H1 (cell line): ENCODE measurements around the gene MUC5AC. TPM values are rescaled to one million over a fixed set of nuclear protein-coding genes. Genes with fewer than 3 reads are reported as not detected.

Experiments
- CTCF ChIA-PET: fragments of 300-600 bp; sonication (Branson Sonifier 250); formaldehyde crosslinking; loops from one replicate; lab custom pipeline; 2021; ENCODE audit not compliant: partially characterized antibody; lab: Charles Lee
- POLR2A ChIA-PET: fragments of 300-600 bp; sonication (Branson Sonifier 250); formaldehyde crosslinking; loops from one replicate; lab custom pipeline; 2021; ENCODE audit warnings: inconsistent platforms; ENCODE audit not compliant: partially characterized antibody; lab: Charles Lee
- DNase-seq, 2 experiments: peaks; one replicate each; pipeline versions ENCODE4 v3.0.0 to v3.0.0-alpha.2; 2010 to 2022; ENCODE audit warnings: low spot score in 2 of 2, low read depth in 1 of 2, mixed read lengths in 1 of 2
- FAIRE-seq: peaks from 2 replicates; lab custom pipeline; 2011; peaks lifted over from hg19 to GRCh38; lab: Jason Lieb, UNC
- H2AFZ ChIP-seq: 2 replicates; pipeline ENCODE4 v1.8.1; 2012; ENCODE audit warnings: low read length, inconsistent platforms
- H2AK5ac ChIP-seq: 2 replicates; pipeline ENCODE4 v1.6.1; 2013; ENCODE audit warnings: low read depth, low read length
- H2BK120ac ChIP-seq: replicated peaks from 2 replicates; pipeline ENCODE3; 2013; ENCODE audit warnings: low read depth, low read length, inconsistent platforms
- H2BK12ac ChIP-seq: 2 replicates; pipeline ENCODE4 v1.6.1; 2013; ENCODE audit warnings: low read depth, low read length
- H2BK15ac ChIP-seq: 2 replicates; pipeline ENCODE4 v1.6.1; 2013; ENCODE audit warnings: low read length
- H2BK20ac ChIP-seq: 2 replicates; pipeline ENCODE4 v1.6.1; 2013; ENCODE audit warnings: low read length
- H2BK5ac ChIP-seq: 2 replicates; pipeline ENCODE4 v1.6.1; 2013; ENCODE audit warnings: low read depth, low read length
- H3K14ac ChIP-seq: 2 replicates; pipeline ENCODE4 v1.6.1; 2013; ENCODE audit warnings: inconsistent platforms; ENCODE audit not compliant: insufficient read length
- H3K18ac ChIP-seq: 2 replicates; pipeline ENCODE4 v1.6.1; 2013; ENCODE audit warnings: low read length; ENCODE audit errors: extremely low read depth
- H3K23ac ChIP-seq: 2 replicates; pipeline ENCODE4 v1.6.1; 2013; ENCODE audit warnings: inconsistent platforms; ENCODE audit not compliant: insufficient read length
- H3K23me2 ChIP-seq: 2 replicates; pipeline ENCODE4 v1.6.1; 2013; ENCODE audit warnings: low read depth, low read length
- H3K27ac ChIP-seq: 2 replicates; pipeline ENCODE4 v1.6.1; 2011; ENCODE audit warnings: low read depth, low read length, inconsistent platforms
- H3K27me3 ChIP-seq, 4 experiments: replicated peaks in 1 of 4; 1 replicate in 1 of 4; 2 replicates in 3 of 4; pipeline versions ENCODE4 v1.6.1 to v1.8.1; 2011 to 2013; ENCODE audit warnings: low read length in 3 of 4, mild to moderate bottlenecking in 3 of 4, inconsistent platforms in 2 of 4, mixed read lengths in 2 of 4, moderate library complexity in 1 of 4; ENCODE audit not compliant: control insufficient read depth in 3 of 4, insufficient read depth in 3 of 4; ENCODE audit errors: extremely low read depth in 1 of 4
- H3K36me3 ChIP-seq, 4 experiments: 2 replicates each; pipeline versions ENCODE4 v1.6.1 to v1.8.1; 2011 to 2013; ENCODE audit warnings: mild to moderate bottlenecking in 4 of 4, low read length in 3 of 4, moderate library complexity in 2 of 4, control low read depth in 1 of 4, inconsistent platforms in 1 of 4; ENCODE audit not compliant: insufficient read depth in 4 of 4, control insufficient read depth in 2 of 4
- H3K4ac ChIP-seq: replicated peaks from 2 replicates; pipeline ENCODE3; 2013; ENCODE audit warnings: low read length, low read depth, mixed read lengths, inconsistent platforms; ENCODE audit not compliant: insufficient read length
- H3K4me1 ChIP-seq, 4 experiments: replicated peaks in 1 of 4; 1 replicate in 1 of 4; 2 replicates in 3 of 4; pipeline versions ENCODE4 v1.6.1 to v1.8.1; 2011 to 2013; ENCODE audit warnings: low read length in 3 of 4, inconsistent platforms in 2 of 4, mixed read lengths in 1 of 4; ENCODE audit not compliant: insufficient read depth in 4 of 4, control insufficient read depth in 3 of 4
- H3K4me2 ChIP-seq, 2 experiments: 2 replicates each; pipeline versions ENCODE4 v1.6.1 to v1.8.1; 2011 to 2013; ENCODE audit warnings: low read depth in 2 of 2, low read length in 2 of 2, control low read depth in 1 of 2, inconsistent platforms in 1 of 2, mild to moderate bottlenecking in 1 of 2; ENCODE audit not compliant: insufficient read depth in 1 of 2
- H3K4me3 ChIP-seq, 4 experiments: fragments of 200-600, 300-600 bp in 1 of 4; sonication (generic), shearing (Covaris generic), sonication (Bioruptor Twin) in 1 of 4; 2 replicates each; pipeline versions ENCODE4 v1.5.1 to v1.8.1; 2011 to 2016; ENCODE audit warnings: low read length in 4 of 4, low read depth in 3 of 4, control low read depth in 2 of 4, inconsistent platforms in 2 of 4, mild to moderate bottlenecking in 2 of 4, mixed read lengths in 1 of 4, moderate library complexity in 1 of 4; ENCODE audit not compliant: insufficient read depth in 2 of 4; ENCODE audit errors: extremely low read depth in 1 of 4
- H3K56ac ChIP-seq: replicated peaks from 2 replicates; pipeline ENCODE3; 2013; ENCODE audit warnings: low read depth, mild to moderate bottlenecking, mixed read lengths, low read length, inconsistent platforms; ENCODE audit not compliant: insufficient read length
- H3K79me1 ChIP-seq: 2 replicates; pipeline ENCODE4 v1.6.1; 2013; ENCODE audit warnings: low read depth, low read length, control low read depth
- H3K79me2 ChIP-seq, 2 experiments: 2 replicates each; pipeline versions ENCODE4 v1.6.1 to v1.8.1; 2012 to 2013; ENCODE audit warnings: low read length in 2 of 2, mild to moderate bottlenecking in 2 of 2, inconsistent platforms in 1 of 2; ENCODE audit not compliant: insufficient read depth in 2 of 2, control insufficient read depth in 1 of 2
- H3K9ac ChIP-seq, 4 experiments: replicated peaks in 1 of 4; 1 replicate in 1 of 4; 2 replicates in 3 of 4; pipeline versions ENCODE4 v1.6.1 to v1.8.1; 2011 to 2013; ENCODE audit warnings: low read depth in 3 of 4, low read length in 3 of 4, control low read depth in 2 of 4, mild to moderate bottlenecking in 2 of 4, moderate library complexity in 2 of 4, inconsistent platforms in 1 of 4; ENCODE audit errors: extremely low read depth in 1 of 4
- H3K9me3 ChIP-seq, 2 experiments: 2 replicates each; pipeline versions ENCODE4 v1.6.1 to v1.8.1; 2012 to 2013; ENCODE audit warnings: mild to moderate bottlenecking in 2 of 2, moderate library complexity in 2 of 2, control low read depth in 1 of 2, inconsistent platforms in 1 of 2, low read depth in 1 of 2, low read length in 1 of 2, mixed read lengths in 1 of 2; ENCODE audit not compliant: insufficient read depth in 2 of 2
- H4K20me1 ChIP-seq, 2 experiments: replicated peaks in 1 of 2; 2 replicates each; pipeline versions ENCODE3 to v1.8.1; 2011 to 2013; ENCODE audit warnings: inconsistent platforms in 2 of 2, low read length in 2 of 2, mild to moderate bottlenecking in 1 of 2; ENCODE audit not compliant: insufficient read depth in 2 of 2, control insufficient read depth in 1 of 2
- H4K5ac ChIP-seq: 2 replicates; pipeline ENCODE4 v1.6.1; 2013; ENCODE audit warnings: low read length, low read depth, mixed read lengths, inconsistent platforms; ENCODE audit not compliant: insufficient read length
- H4K8ac ChIP-seq: 2 replicates; pipeline ENCODE4 v1.8.0; 2013; ENCODE audit warnings: mild to moderate bottlenecking, moderate library complexity, low read length, inconsistent platforms; ENCODE audit not compliant: insufficient read depth; ENCODE audit errors: extremely low read depth
- H4K91ac ChIP-seq: replicated peaks from 2 replicates; pipeline ENCODE3; 2013; ENCODE audit warnings: low read length, mixed read lengths, inconsistent platforms; ENCODE audit not compliant: insufficient read length
- BACH1 ChIP-seq: IDR thresholded peaks from 2 replicates; pipeline ENCODE4 v1.6.1; 2012; ENCODE audit warnings: low read length, improper control_type of control experiment
- BCL11A ChIP-seq, 2 experiments: IDR thresholded peaks; one replicate each; pipeline ENCODE4 v1.6.1; 2011; ENCODE audit warnings: low read depth in 2 of 2, low read length in 2 of 2, mild to moderate bottlenecking in 2 of 2
- CBX8 ChIP-seq: fragments of 300-800, 300-1000 bp; sonication (generic); IDR thresholded peaks from 2 replicates; pipeline ENCODE4 v1.7.1; 2016; ENCODE audit warnings: low read depth, low read length, borderline replicate concordance
- CHD1 ChIP-seq: IDR thresholded peaks from 2 replicates; pipeline ENCODE4 v1.6.1; 2012; ENCODE audit warnings: low read depth, low read length, improper control_type of control experiment
- FOSL1 ChIP-seq: IDR thresholded peaks from 2 replicates; pipeline ENCODE4 v1.6.1; 2011; ENCODE audit warnings: mild to moderate bottlenecking, low read depth, low read length, moderate library complexity; ENCODE audit not compliant: insufficient read depth
- NANOG ChIP-seq: IDR thresholded peaks from 2 replicates; pipeline ENCODE4 v1.6.1; 2011; ENCODE audit warnings: low read length, low read depth, mild to moderate bottlenecking, inconsistent platforms; ENCODE audit not compliant: insufficient read depth, poor library complexity, severe bottlenecking
- POU5F1 ChIP-seq: IDR thresholded peaks from 2 replicates; pipeline ENCODE4 v1.6.1; 2011; ENCODE audit warnings: low read depth, mild to moderate bottlenecking, low read length, moderate library complexity
- RNF2 ChIP-seq: fragments of 200-900, 300-1000 bp; sonication (generic); IDR thresholded peaks from 2 replicates; pipeline ENCODE4 v1.7.1; 2016; ENCODE audit warnings: borderline replicate concordance, low read depth, mild to moderate bottlenecking, antibody characterized with exemption, low read length; ENCODE audit not compliant: poor library complexity, severe bottlenecking; ENCODE audit errors: missing control alignments
- SIX5 ChIP-seq: IDR thresholded peaks from 2 replicates; pipeline ENCODE4 v1.6.1; 2011; ENCODE audit warnings: mild to moderate bottlenecking, low read depth, low read length
- USF2 ChIP-seq: IDR thresholded peaks from 2 replicates; pipeline ENCODE4 v1.6.1; 2011; ENCODE audit warnings: low read length, improper control_type of control experiment
- YY1 ChIP-seq: IDR thresholded peaks from 2 replicates; pipeline ENCODE4 v1.6.1; 2011; ENCODE audit warnings: low read depth, mild to moderate bottlenecking, low read length
- WGBS, 2 experiments: shearing (Covaris generic) in 1 of 2; methylation state at CpG; one replicate each; pipeline versions ENCODE4 v1.1.6 to v1.1.7; 2013 to 2015; ENCODE audit warnings: low lambda C conversion rate in 2 of 2, mixed read lengths in 2 of 2, inconsistent platforms in 1 of 2, low coverage in 1 of 2, missing lambda C conversion rate in 1 of 2; ENCODE audit not compliant: insufficient replicate concordance in 2 of 2, insufficient coverage in 1 of 2, insufficient read length in 1 of 2; ENCODE audit errors: extremely low coverage in 1 of 2, missing lambda C conversion rate in 1 of 2; 5-methylcytosine and 5-hydroxymethylcytosine counted together
- polyA plus RNA-seq, 7 experiments: library from polyadenylated mRNA; depleted of rRNA in 3 of 7; stranded (reverse) in 5 of 7; unstranded in 2 of 7; fragments of >200 nt in 5 of 7; fragments of 200-250 nt in 2 of 7; gene quantifications; 1 replicate in 5 of 7; 2 replicates in 1 of 7; 4 replicates in 1 of 7; pipeline versions ENCODE4 v1.2.1 to v1.2.3, GENCODE V29; 2011 to 2013; ENCODE audit warnings: missing spikeins in 2 of 7, mixed read lengths in 2 of 7
- total RNA-seq: library from RNA; stranded (reverse); fragmentation: NEBNext Ultra II Directional; extraction: Animal tissue kit (Norgen Biotek cat#: 25700); gene quantifications from 2 replicates; pipeline ENCODE4 v1.2.1, GENCODE V29; 2021

MUC5AC gene
- total and polyA plus RNA-seq, 2 of the 8 experiments (the other 6 are each of a cell fraction or from before 2014, with no cell fraction given), result not detected

DNA sequence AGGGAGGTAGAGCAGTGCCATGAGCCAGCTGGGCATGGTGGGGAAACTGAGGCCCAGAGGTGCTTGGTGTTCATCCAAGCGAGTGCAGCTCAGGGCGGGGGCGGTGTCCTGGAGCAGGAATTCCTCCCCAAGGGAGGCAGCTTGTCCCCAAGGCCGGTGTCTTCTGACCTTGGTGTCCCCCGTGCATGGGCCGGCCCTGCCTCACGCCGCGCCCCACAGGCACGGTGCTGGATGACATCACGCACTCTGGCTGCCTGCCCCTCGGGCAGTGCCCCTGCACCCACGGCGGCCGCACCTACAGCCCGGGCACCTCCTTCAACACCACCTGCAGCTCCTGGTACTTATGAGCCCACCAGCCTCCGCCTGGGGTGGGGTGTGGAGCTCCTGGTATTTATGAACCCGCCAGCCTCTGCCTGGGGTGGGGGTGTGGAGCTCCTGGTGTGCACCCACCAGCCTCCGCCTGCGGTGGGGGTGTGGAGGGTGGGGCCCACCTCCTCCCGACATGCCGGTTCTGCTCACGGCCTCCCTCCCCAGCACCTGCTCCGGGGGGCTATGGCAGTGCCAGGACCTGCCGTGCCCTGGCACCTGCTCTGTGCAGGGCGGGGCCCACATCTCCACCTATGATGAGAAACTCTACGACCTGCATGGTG lies 71.8 kb downstream of the MUC5AC start:
- H3K23ac ChIP-seq, result no peak overlapping the region
- no peak overlapping the region for H3K18ac ChIP-seq
- no peaks in the 10 kb centered on the region for H3K79me2 ChIP-seq
- H4K91ac ChIP-seq, result no peak overlapping the region
- H3K4me3 ChIP-seq, result no peak overlapping the region
- no peaks in the 10 kb centered on the region for H3K23me2 ChIP-seq
- no peak overlapping the region for H3K4ac ChIP-seq
- H4K5ac ChIP-seq, result no peak overlapping the region
- H4K8ac ChIP-seq, result no peak overlapping the region
- H3K4me2 ChIP-seq, result no peak overlapping the region
- H3K14ac ChIP-seq, result no peak overlapping the region
- H3K79me1 ChIP-seq, result no peaks in the 10 kb centered on the region
- no peak overlapping the region for H2BK5ac ChIP-seq
- H2BK15ac ChIP-seq, result no peak overlapping the region
- no peak overlapping the region for H2AK5ac ChIP-seq
- peaks cover 0 to 8% (median 4%) of the 10 kb centered on the region in 4 experiments; a peak in 5 of 7 replicates for H3K4me1 ChIP-seq
- H3K27me3 ChIP-seq, result no peaks in the 10 kb centered on the region
- no peaks in the 10 kb centered on the region; a peak in 1 of 4 replicates for H3K9me3 ChIP-seq
- no peak overlapping the region for H3K27ac ChIP-seq
- H2AFZ ChIP-seq, result no peak overlapping the region
- H4K20me1 ChIP-seq, result peaks cover 0 to 1% of the 10 kb centered on the region in 2 experiments
- H2BK120ac ChIP-seq, result no peak overlapping the region
- no peak overlapping the region for H3K9ac ChIP-seq
- ChIA-PET POLR2A (interaction anchor here (1.0 kb wide), 1 partner anchor 122 kb away, joined by 3 read pairs; no protein-coding TSS in a partner anchor), CTCF (interaction anchor here (1.4 kb wide), 1 partner anchor 116 kb away, joined by 3 read pairs; no protein-coding TSS in a partner anchor)
- H3K36me3 ChIP-seq, result no peaks in the 10 kb centered on the region
- no peak overlapping the region for H3K56ac ChIP-seq
- no peak overlapping the region for H2BK20ac ChIP-seq
- H2BK12ac ChIP-seq, result no peak overlapping the region
- WGBS, 2 experiments, result 91% methylated on average over 12 of the region's 27 CpGs; no CpG with 5 or more reads in 1 of the 2 experiments
- peak in 1 of 2 experiments; percentile 38 for DNase-seq
- no peak for FAIRE-seq
- no peak for TF ChIP-seq SIX5
- no peak for TF ChIP-seq RNF2
- no peak for TF ChIP-seq USF2
- TF ChIP-seq BCL11A (IDR thresholded peaks at IDR 0.05; ENCODE audit: low read depth in 2 of 2, low read length in 2 of 2), result no peak
- no peak for TF ChIP-seq POU5F1
- TF ChIP-seq CHD1, result no peak
- TF ChIP-seq YY1, result no peak
- TF ChIP-seq FOSL1, result no peak
- TF ChIP-seq CBX8, result no peak
- no peak for TF ChIP-seq NANOG
- TF ChIP-seq BACH1, result no peak
